SK-N-SH (cell line): ENCODE measurements around the gene SNED1. TPM values are rescaled to one million over a fixed set of nuclear protein-coding genes. Genes with fewer than 3 reads are reported as not detected.

Experiments used
- CTCF ChIA-PET: fragments of 300-600, 350-600 bp; formaldehyde crosslinking; extraction: SDS; loops from one replicate; lab custom pipeline; 2021; lab: Yijun Ruan, JAX
- POLR2A ChIA-PET: fragments of 350-600 bp; sonication (Branson Sonifier 250); formaldehyde crosslinking; extraction: SDS; loops from one replicate; lab custom pipeline; 2020; ENCODE audit warnings: antibody characterized with exemption, inconsistent platforms; lab: Yijun Ruan, JAX
- DNase-seq: peaks from one replicate; pipeline ENCODE4 v3.0.0; 2012
- H2AFZ ChIP-seq: fragments of 200-600 bp; sonication (generic); 2 replicates; pipeline ENCODE4 v1.8.1; 2016; ENCODE audit warnings: antibody characterized with exemption, mild to moderate bottlenecking, low read depth
- H3F3A ChIP-seq: fragments of 200-600 bp; sonication (generic); replicated peaks from 2 replicates; pipeline ENCODE3; 2016; ENCODE audit warnings: antibody characterized with exemption, mild to moderate bottlenecking; ENCODE audit not compliant: insufficient read depth
- H3K27ac ChIP-seq, 2 experiments: fragments of 200-500 bp in 1 of 2; fragments of 200-600 bp in 1 of 2; sonication (Bioruptor generic) in 1 of 2; sonication (generic), shearing (Covaris generic) in 1 of 2; 2 replicates each; pipeline versions ENCODE4 v1.5.1 to v1.6.1; 2014 to 2016; ENCODE audit warnings: low read depth in 2 of 2, inconsistent platforms in 1 of 2, low read length in 1 of 2, mild to moderate bottlenecking in 1 of 2, mixed read lengths in 1 of 2
- H3K27me3 ChIP-seq: fragments of 200-600 bp; sonication (generic), shearing (Covaris generic); 2 replicates; pipeline ENCODE4 v1.6.1; 2016; ENCODE audit warnings: mixed run types; ENCODE audit not compliant: insufficient read depth
- H3K36me3 ChIP-seq, 2 experiments: fragments of 200-500 bp in 1 of 2; fragments of 200-600 bp in 1 of 2; sonication (Bioruptor generic) in 1 of 2; sonication (generic) in 1 of 2; replicated peaks in 1 of 2; 2 replicates each; pipeline versions ENCODE3 to v1.5.1; 2014 to 2016; ENCODE audit warnings: low read length in 1 of 2, mild to moderate bottlenecking in 1 of 2; ENCODE audit not compliant: insufficient read depth in 2 of 2, control insufficient read depth in 1 of 2
- H3K4me1 ChIP-seq, 2 experiments: fragments of 200-500 bp in 1 of 2; fragments of 200-600 bp in 1 of 2; sonication (Bioruptor generic) in 1 of 2; sonication (generic), shearing (Covaris generic) in 1 of 2; 2 replicates each; pipeline versions ENCODE4 v1.5.1 to v1.6.1; 2014 to 2016; ENCODE audit warnings: low read depth in 1 of 2, low read length in 1 of 2, mixed run types in 1 of 2; ENCODE audit not compliant: insufficient read depth in 2 of 2, control insufficient read depth in 1 of 2
- H3K4me2 ChIP-seq: fragments of 200-600 bp; sonication (generic), shearing (Covaris generic); 2 replicates; pipeline ENCODE4 v1.6.1; 2017; ENCODE audit warnings: mixed run types
- H3K4me3 ChIP-seq, 2 experiments: fragments of 200-500 bp in 1 of 2; fragments of 200-600 bp in 1 of 2; sonication (Bioruptor generic) in 1 of 2; sonication (generic), shearing (Covaris generic) in 1 of 2; 2 replicates each; pipeline versions ENCODE4 v1.5.1 to v1.8.1; 2014 to 2016; ENCODE audit warnings: low read depth in 2 of 2, inconsistent platforms in 1 of 2, low read length in 1 of 2, mild to moderate bottlenecking in 1 of 2, mixed read lengths in 1 of 2, moderate library complexity in 1 of 2
- H3K79me2 ChIP-seq: fragments of 200-600 bp; sonication (generic); 2 replicates; pipeline ENCODE4 v1.8.1; 2017; ENCODE audit warnings: mild to moderate bottlenecking; ENCODE audit not compliant: insufficient read depth
- H3K9ac ChIP-seq: fragments of 200-600 bp; sonication (generic); 2 replicates; pipeline ENCODE4 v1.6.1; 2017; ENCODE audit warnings: mixed run types
- H3K9me2 ChIP-seq: fragments of 200-600 bp; sonication (generic); 2 replicates; pipeline ENCODE4 v1.6.1; 2017; ENCODE audit warnings: mixed run types
- H3K9me3 ChIP-seq: fragments of 200-600 bp; sonication (generic); 2 replicates; pipeline ENCODE4 v1.6.1; 2017; ENCODE audit warnings: mixed run types, mild to moderate bottlenecking, moderate library complexity
- H4K20me1 ChIP-seq: fragments of 200-600 bp; sonication (generic); 2 replicates; pipeline ENCODE4 v1.6.1; 2017; ENCODE audit warnings: mild to moderate bottlenecking, mixed run types; ENCODE audit not compliant: insufficient read depth
- CHD2 ChIP-seq: fragments of 150-350 bp; IDR thresholded peaks from 2 replicates; pipeline ENCODE4 v1.6.1; 2018; ENCODE audit warnings: low read length; ENCODE audit not compliant: partially characterized antibody
- ELF1 ChIP-seq: IDR thresholded peaks from 2 replicates; pipeline ENCODE4 v1.4.0; 2012
- EP300 ChIP-seq, 2 experiments: IDR thresholded peaks; 2 replicates each; pipeline versions ENCODE4 v1.4.0 to v1.6.1; 2012; ENCODE audit warnings: borderline replicate concordance in 1 of 2, low read depth in 1 of 2, low read length in 1 of 2
- GATA2 ChIP-seq: sonication (generic); formaldehyde crosslinking; IDR thresholded peaks from 2 replicates; pipeline ENCODE4 v1.5.0; 2020; ENCODE audit warnings: mild to moderate bottlenecking, missing genetic modification reagents
- JUND ChIP-seq: IDR thresholded peaks from 2 replicates; pipeline ENCODE4 v1.4.0; 2012
- NFIC ChIP-seq: IDR thresholded peaks from 2 replicates; pipeline ENCODE4 v1.4.0; 2012; ENCODE audit warnings: borderline replicate concordance
- NRF1 ChIP-seq: IDR thresholded peaks from 2 replicates; pipeline ENCODE4 v1.6.1; 2012; ENCODE audit warnings: low read depth, mild to moderate bottlenecking, low read length
- RAD21 ChIP-seq: IDR thresholded peaks from 2 replicates; pipeline ENCODE4 v1.6.1; 2012; ENCODE audit warnings: mild to moderate bottlenecking, low read length
- RFX5 ChIP-seq: IDR thresholded peaks from 2 replicates; pipeline ENCODE4 v1.6.1; 2012; ENCODE audit warnings: mild to moderate bottlenecking, improper control_type of control experiment, low read length
- SIN3A ChIP-seq: IDR thresholded peaks from 2 replicates; pipeline ENCODE4 v1.6.1; 2012; ENCODE audit warnings: low read depth, mild to moderate bottlenecking, low read length, moderate library complexity, borderline replicate concordance
- SMC3 ChIP-seq: IDR thresholded peaks from 2 replicates; pipeline ENCODE4 v1.6.1; 2012; ENCODE audit warnings: low read depth, low read length, improper control_type of control experiment
- TCF12 ChIP-seq: IDR thresholded peaks from 2 replicates; pipeline ENCODE4 v1.4.0; 2012
- TEAD4 ChIP-seq: IDR thresholded peaks from 2 replicates; pipeline ENCODE4 v1.4.0; 2012; ENCODE audit warnings: mild to moderate bottlenecking, borderline replicate concordance; ENCODE audit not compliant: insufficient read depth
- YY1 ChIP-seq: IDR thresholded peaks from 2 replicates; pipeline ENCODE4 v1.4.0; 2012; ENCODE audit warnings: low read depth, mild to moderate bottlenecking
- WGBS: methylation state at CpG from one replicate; pipeline ENCODE4 v1.1.6; 2017; ENCODE audit warnings: low lambda C conversion rate; 5-methylcytosine and 5-hydroxymethylcytosine counted together
- polyA plus RNA-seq, 3 experiments: library from polyadenylated mRNA; depleted of rRNA; stranded (reverse); fragments of >200 nt; gene quantifications; 2 replicates each; pipeline ENCODE4 v1.2.3, GENCODE V29; 2012
- TF ChIP-seq, protein P1 (sequence below): fragments of 200-600 bp; sonication (generic); IDR thresholded peaks from 2 replicates; pipeline ENCODE4 v1.6.1; 2017; ENCODE audit warnings: antibody characterized with exemption, mild to moderate bottlenecking, moderate library complexity
- TF ChIP-seq, protein P2 (sequence below): fragments of 150-350 bp; IDR thresholded peaks from 2 replicates; pipeline ENCODE4 v1.6.1; 2016; ENCODE audit warnings: mild to moderate bottlenecking, low read depth, low read length
- TF ChIP-seq, protein P3 (sequence below): IDR thresholded peaks from 2 replicates; pipeline ENCODE4 v1.4.0; 2012; ENCODE audit warnings: low read depth, borderline replicate concordance

Gene SNED1
- polyA plus RNA-seq, 1 of the 3 experiments (the other 2 are of a cell fraction): 0.03 TPM

DNA sequence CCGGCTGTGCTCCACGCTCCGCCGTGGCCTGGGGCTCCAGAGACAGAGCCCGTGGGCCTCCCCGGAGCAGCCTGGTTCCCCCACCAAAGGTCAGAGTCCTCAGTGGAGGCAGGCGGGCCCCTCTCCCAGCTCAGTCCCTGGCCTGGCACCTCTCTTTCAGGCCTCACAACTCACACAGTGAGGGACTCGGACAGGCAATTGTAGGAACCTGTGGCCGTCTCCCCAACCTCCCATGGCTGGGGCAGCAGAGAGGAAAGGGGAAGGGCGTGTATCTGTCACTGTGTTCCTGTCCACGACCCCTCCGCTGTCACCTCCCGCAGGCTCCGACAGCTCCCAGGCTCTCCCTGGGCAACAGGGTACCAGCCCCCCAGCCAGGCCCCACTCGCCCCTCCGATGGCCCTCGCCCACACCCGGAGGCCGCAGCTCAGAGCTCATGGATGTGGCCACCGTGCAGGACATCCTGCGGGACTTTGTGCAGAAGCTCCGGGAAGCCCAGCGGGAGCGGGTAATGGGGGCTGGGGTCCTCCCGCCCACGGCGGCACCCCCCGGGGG lies 32.4 kb upstream of the SNED1 start:
- DNase-seq: no peak
- no peaks in the 10 kb centered on the region for H3K79me2 ChIP-seq
- POLR2A ChIA-PET: interaction anchor here (0.6 kb wide), 1 partner anchor 940 kb away, joined by 7 read pairs; no protein-coding TSS in a partner anchor
- no peaks in the 10 kb centered on the region for H3F3A ChIP-seq
- no peaks in the 10 kb centered on the region for H3K36me3 ChIP-seq
- H3K27ac ChIP-seq: no peak overlapping the region
- H3K9me2 ChIP-seq: no peaks in the 10 kb centered on the region
- no peak overlapping the region for H3K4me2 ChIP-seq
- TF ChIP-seq TEAD4: no peak
- no peak for TF ChIP-seq RAD21
- TF ChIP-seq ELF1: no peak
- TF ChIP-seq, protein P1, sequence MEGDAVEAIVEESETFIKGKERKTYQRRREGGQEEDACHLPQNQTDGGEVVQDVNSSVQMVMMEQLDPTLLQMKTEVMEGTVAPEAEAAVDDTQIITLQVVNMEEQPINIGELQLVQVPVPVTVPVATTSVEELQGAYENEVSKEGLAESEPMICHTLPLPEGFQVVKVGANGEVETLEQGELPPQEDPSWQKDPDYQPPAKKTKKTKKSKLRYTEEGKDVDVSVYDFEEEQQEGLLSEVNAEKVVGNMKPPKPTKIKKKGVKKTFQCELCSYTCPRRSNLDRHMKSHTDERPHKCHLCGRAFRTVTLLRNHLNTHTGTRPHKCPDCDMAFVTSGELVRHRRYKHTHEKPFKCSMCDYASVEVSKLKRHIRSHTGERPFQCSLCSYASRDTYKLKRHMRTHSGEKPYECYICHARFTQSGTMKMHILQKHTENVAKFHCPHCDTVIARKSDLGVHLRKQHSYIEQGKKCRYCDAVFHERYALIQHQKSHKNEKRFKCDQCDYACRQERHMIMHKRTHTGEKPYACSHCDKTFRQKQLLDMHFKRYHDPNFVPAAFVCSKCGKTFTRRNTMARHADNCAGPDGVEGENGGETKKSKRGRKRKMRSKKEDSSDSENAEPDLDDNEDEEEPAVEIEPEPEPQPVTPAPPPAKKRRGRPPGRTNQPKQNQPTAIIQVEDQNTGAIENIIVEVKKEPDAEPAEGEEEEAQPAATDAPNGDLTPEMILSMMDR: no peak
- no peak for TF ChIP-seq SMC3
- TF ChIP-seq RFX5: no peak
- TF ChIP-seq, all 33 proteins: peak for 0
- CTCF ChIA-PET: interaction anchor here (0.6 to 3.6 kb wide), 3 partner anchors 18 to 52 kb away, joined by 3 to 11 read pairs (median 3); no protein-coding TSS in a partner anchor
- Histone ChIP-seq H3K27me3 (no peaks in the 10 kb centered on the region), H3K9ac (no peak overlapping the region), H4K20me1 (no peaks in the 10 kb centered on the region), H3K9me3 (no peaks in the 10 kb centered on the region), H3K4me1 (peaks cover 0 to 17% of the 10 kb centered on the region in 2 experiments; a peak in 1 of 4 replicates), H3K4me3 (no peak overlapping the region), H2AFZ (no peak overlapping the region)
- no CpG with 5 or more reads among the region's 28 CpGs for WGBS

DNA sequence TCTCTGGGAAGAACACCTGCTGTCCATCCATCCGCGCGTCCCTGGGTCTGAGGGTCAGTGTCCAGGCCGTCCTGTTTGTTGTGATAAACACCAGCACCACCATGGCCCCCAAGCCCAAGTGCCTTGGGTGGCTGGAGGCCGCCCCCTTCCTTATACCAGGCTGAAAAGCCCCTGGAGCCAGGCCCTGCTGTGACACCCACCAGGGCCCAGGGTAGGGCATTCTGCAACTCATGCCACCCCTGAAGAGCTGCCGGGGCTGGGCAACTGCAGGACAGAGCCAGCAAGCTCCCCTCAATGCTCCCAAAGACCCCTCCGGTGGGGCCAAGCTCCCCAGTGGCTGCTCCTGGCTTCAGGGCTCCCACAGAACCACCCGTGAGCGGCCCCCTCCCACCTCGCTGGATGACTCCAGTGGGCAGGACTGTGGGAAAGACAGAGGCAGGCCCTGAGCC lies 31.9 kb upstream of the SNED1 start:
- Histone ChIP-seq H3K9ac (no peak overlapping the region), H4K20me1 (no peaks in the 10 kb centered on the region), H3F3A (no peaks in the 10 kb centered on the region), H3K79me2 (no peaks in the 10 kb centered on the region)
- TF ChIP-seq CHD2: no peak
- no peak for TF ChIP-seq NRF1
- no peak for TF ChIP-seq GATA2
- no peak for TF ChIP-seq SIN3A
- TF ChIP-seq TCF12: no peak
- no peak for TF ChIP-seq NFIC
- no peak for TF ChIP-seq SMC3
- TF ChIP-seq EP300 (IDR thresholded peaks at IDR 0.05; ENCODE audit: borderline replicate concordance in 1 of 2, low read depth in 1 of 2, low read length in 1 of 2): no peak
- TF ChIP-seq, protein P2, sequence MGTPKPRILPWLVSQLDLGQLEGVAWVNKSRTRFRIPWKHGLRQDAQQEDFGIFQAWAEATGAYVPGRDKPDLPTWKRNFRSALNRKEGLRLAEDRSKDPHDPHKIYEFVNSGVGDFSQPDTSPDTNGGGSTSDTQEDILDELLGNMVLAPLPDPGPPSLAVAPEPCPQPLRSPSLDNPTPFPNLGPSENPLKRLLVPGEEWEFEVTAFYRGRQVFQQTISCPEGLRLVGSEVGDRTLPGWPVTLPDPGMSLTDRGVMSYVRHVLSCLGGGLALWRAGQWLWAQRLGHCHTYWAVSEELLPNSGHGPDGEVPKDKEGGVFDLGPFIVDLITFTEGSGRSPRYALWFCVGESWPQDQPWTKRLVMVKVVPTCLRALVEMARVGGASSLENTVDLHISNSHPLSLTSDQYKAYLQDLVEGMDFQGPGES: no peak
- TF ChIP-seq YY1: no peak
- TF ChIP-seq, protein P3, sequence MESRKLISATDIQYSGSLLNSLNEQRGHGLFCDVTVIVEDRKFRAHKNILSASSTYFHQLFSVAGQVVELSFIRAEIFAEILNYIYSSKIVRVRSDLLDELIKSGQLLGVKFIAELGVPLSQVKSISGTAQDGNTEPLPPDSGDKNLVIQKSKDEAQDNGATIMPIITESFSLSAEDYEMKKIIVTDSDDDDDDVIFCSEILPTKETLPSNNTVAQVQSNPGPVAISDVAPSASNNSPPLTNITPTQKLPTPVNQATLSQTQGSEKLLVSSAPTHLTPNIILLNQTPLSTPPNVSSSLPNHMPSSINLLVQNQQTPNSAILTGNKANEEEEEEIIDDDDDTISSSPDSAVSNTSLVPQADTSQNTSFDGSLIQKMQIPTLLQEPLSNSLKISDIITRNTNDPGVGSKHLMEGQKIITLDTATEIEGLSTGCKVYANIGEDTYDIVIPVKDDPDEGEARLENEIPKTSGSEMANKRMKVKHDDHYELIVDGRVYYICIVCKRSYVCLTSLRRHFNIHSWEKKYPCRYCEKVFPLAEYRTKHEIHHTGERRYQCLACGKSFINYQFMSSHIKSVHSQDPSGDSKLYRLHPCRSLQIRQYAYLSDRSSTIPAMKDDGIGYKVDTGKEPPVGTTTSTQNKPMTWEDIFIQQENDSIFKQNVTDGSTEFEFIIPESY: no peak
- TF ChIP-seq JUND: no peak
- TF ChIP-seq, all 33 proteins: peak for 0
- ChIA-PET CTCF (interaction anchor here (0.6 to 3.6 kb wide), 3 partner anchors 17 to 52 kb away, joined by 3 to 11 read pairs (median 3); no protein-coding TSS in a partner anchor), POLR2A (interaction anchor here (0.6 kb wide), 1 partner anchor 941 kb away, joined by 7 read pairs; no protein-coding TSS in a partner anchor)
- no peak for DNase-seq
- no peak overlapping the region for H3K4me2 ChIP-seq
- no peak overlapping the region for H3K27ac ChIP-seq
- H3K36me3 ChIP-seq: no peaks in the 10 kb centered on the region
- H3K27me3 ChIP-seq: no peaks in the 10 kb centered on the region
- H3K4me1 ChIP-seq: peaks cover 0 to 12% of the 10 kb centered on the region in 2 experiments; a peak in 1 of 4 replicates
- 38% methylated on average over 3 of the region's 10 CpGs for WGBS
- no peaks in the 10 kb centered on the region for H3K9me2 ChIP-seq
- no peak overlapping the region for H2AFZ ChIP-seq
- H3K9me3 ChIP-seq: no peaks in the 10 kb centered on the region
- no peak overlapping the region for H3K4me3 ChIP-seq
